Measurements from ENCODE around the gene ADORA1.

Gene ADORA1

GRCh38 chr1:203127666-203128430, at the start of gene ADORA1:
Gene ADORA1 (plus strand): TSS chr1:203127726. CDS start chr1:203128842, 1,116 bp downstream.
- no peak for DNase-seq

- no peak for DNase-seq
Measured at GRCh38 chr1:203077956-203078355, 49.6 kb upstream of the ADORA1 start.

GRCh38 chr1:203078478-203078877, 49.0 kb upstream of the ADORA1 start:
- DNase-seq, result no peak

GRCh38 chr1:203080456-203080855, 47.1 kb upstream of the ADORA1 start:
- DNase-seq, result no peak

GRCh38 chr1:203081465-203082230, 45.9 kb upstream of the ADORA1 start:
- no peak for DNase-seq

- no peak for DNase-seq
Measured at GRCh38 chr1:203082231-203082505, 45.4 kb upstream of the ADORA1 start.

GRCh38 chr1:203082571-203083462, 44.7 kb upstream of the ADORA1 start:
- DNase-seq, result no peak

GRCh38 chr1:203083463-203083921, 44.0 kb upstream of the ADORA1 start:
- DNase-seq, result no peak

- no peak for DNase-seq
Measured at GRCh38 chr1:203084588-203085527, 42.7 kb upstream of the ADORA1 start.

- DNase-seq, result no peak
Measured at GRCh38 chr1:203085528-203086406, 41.8 kb upstream of the ADORA1 start, which contains the start of gene MYOG. Gene MYOG (minus strand): TSS chr1:203086012. CDS start chr1:203085961, 51 bp downstream.

- DNase-seq, result no peak
Measured at GRCh38 chr1:203086992-203087763, 40.3 kb upstream of the ADORA1 start.

GRCh38 chr1:203088441-203088840, 39.1 kb upstream of the ADORA1 start:
- DNase-seq, result no peak

- no peak for DNase-seq
Measured at GRCh38 chr1:203089001-203089650, 38.4 kb upstream of the ADORA1 start.

- DNase-seq, result no peak
Measured at GRCh38 chr1:203089651-203090045, 37.9 kb upstream of the ADORA1 start.

- DNase-seq, result no peak
Measured at GRCh38 chr1:203090421-203091198, 36.9 kb upstream of the ADORA1 start.

- DNase-seq, result no peak
Measured at GRCh38 chr1:203091199-203091477, 36.4 kb upstream of the ADORA1 start.

- DNase-seq, result no peak
Measured at GRCh38 chr1:203091761-203092330, 35.7 kb upstream of the ADORA1 start.

GRCh38 chr1:203093754-203094410, 33.6 kb upstream of the ADORA1 start:
- DNase-seq, result no peak
